ENCODE data around the gene BRICD5. TPM values are rescaled to one million over a fixed set of nuclear protein-coding genes. Genes with fewer than 3 reads are reported as not detected.

Gene BRICD5
- total RNA-seq, 1 donor from 2014 or later, result 14.4 TPM

GRCh38 chr16:2226918-2227317 is 16.3 kb upstream of the BRICD5 start:
- H3K27me3 Mint-ChIP-seq (ENCODE audit: low read depth), result no peaks in the 10 kb centered on the region
- no peak overlapping the region for H3K27ac Mint-ChIP-seq
- H3K4me3 Mint-ChIP-seq, result no peak overlapping the region

DNA sequence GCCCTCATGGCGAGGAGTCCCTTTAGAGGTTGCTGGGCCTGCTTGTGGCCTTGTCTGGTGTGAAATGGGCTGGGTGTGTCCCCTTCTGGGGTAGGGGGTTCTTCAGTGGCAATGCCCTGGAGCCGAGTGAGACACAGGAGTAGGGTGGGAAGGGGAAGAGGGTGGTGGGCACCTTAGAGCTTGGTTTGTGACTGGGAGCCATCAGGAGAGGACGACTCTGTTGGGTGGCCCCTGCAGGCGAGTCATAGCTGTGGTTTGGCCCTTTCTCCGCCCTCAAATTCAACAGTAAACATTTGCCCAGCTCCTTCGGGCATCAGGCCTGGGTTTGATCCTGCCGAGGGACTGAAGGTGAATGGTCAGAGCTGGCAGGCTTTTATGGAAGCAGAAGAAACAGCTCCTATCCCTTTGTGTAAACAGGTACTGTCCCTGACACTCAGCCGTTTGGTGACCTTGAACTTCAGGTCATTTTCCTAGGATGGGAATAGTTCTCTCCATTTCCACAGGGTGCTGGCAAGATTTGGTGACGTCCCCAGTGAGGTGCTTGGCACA is 15.7 kb upstream of the BRICD5 start:
- Mint-ChIP-seq H3K27me3 (ENCODE audit: low read depth) (no peaks in the 10 kb centered on the region), H3K36me3 (no peaks in the 10 kb centered on the region), H3K27ac (no peak overlapping the region), H3K4me1 (peaks cover 11% of the 10 kb centered on the region), H3K9me3 (no peaks in the 10 kb centered on the region), H3K4me3 (peak overlapping the region; percentile 34)
- TF ChIP-seq, protein P1, sequence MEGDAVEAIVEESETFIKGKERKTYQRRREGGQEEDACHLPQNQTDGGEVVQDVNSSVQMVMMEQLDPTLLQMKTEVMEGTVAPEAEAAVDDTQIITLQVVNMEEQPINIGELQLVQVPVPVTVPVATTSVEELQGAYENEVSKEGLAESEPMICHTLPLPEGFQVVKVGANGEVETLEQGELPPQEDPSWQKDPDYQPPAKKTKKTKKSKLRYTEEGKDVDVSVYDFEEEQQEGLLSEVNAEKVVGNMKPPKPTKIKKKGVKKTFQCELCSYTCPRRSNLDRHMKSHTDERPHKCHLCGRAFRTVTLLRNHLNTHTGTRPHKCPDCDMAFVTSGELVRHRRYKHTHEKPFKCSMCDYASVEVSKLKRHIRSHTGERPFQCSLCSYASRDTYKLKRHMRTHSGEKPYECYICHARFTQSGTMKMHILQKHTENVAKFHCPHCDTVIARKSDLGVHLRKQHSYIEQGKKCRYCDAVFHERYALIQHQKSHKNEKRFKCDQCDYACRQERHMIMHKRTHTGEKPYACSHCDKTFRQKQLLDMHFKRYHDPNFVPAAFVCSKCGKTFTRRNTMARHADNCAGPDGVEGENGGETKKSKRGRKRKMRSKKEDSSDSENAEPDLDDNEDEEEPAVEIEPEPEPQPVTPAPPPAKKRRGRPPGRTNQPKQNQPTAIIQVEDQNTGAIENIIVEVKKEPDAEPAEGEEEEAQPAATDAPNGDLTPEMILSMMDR (IDR thresholded peaks at IDR 0.05; ENCODE audit: unreplicated experiment), result no peak
- DNase-seq (ENCODE audit: low spot score in 2 of 2, unreplicated experiment in 2 of 2), result no peak

More at GRCh38 chr16:2226918-2227317, 16.3 kb upstream of the BRICD5 start:
- no peaks in the 10 kb centered on the region for H3K9me3 Mint-ChIP-seq
- no peak for DNase-seq (ENCODE audit: low spot score in 2 of 2, unreplicated experiment in 2 of 2)
- no peaks in the 10 kb centered on the region for H3K36me3 Mint-ChIP-seq
- H3K4me1 Mint-ChIP-seq, result peaks cover 11% of the 10 kb centered on the region
- TF ChIP-seq, protein P1 (IDR thresholded peaks at IDR 0.05; ENCODE audit: unreplicated experiment), result no peak

DNA sequence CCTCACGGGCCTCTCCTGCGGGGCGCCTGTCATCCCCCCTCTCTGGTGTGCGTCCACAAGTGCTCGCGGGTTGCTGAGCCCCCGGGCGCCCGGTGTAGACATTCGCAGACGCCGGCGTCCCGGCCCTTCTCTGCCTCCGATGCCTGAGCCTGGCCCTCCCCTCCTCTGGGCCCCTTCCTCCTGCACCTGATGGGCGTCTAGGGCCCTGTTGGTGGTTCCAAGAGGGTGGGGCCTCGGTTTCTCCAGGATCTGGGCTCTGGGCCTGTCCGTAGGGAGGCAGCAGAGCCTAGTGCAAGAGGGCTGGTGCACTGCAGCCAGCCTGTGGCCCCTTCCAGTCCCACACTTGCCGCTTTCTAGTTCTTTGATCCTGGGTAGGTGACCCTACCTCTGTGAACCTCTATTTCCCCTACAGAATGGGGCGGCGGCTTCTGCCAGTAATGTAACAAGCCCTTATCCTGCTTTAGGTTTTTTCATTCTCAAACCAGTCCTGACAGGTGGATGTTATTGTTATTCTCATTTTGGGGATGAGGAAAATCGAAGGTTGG is 13.4 kb upstream of the BRICD5 start:
- DNase-seq (ENCODE audit: low spot score in 2 of 2, unreplicated experiment in 2 of 2), result peak in 1 of 2 experiments; percentile 68
- H3K27me3 Mint-ChIP-seq (ENCODE audit: low read depth), result no peaks in the 10 kb centered on the region
- TF ChIP-seq, protein P1 (IDR thresholded peaks at IDR 0.05; ENCODE audit: unreplicated experiment), result no peak
- H3K9me3 Mint-ChIP-seq, result no peaks in the 10 kb centered on the region
- peak overlapping the region; percentile 75 for H3K27ac Mint-ChIP-seq
- peaks cover 11% of the 10 kb centered on the region for H3K4me1 Mint-ChIP-seq
- H3K4me3 Mint-ChIP-seq, result peak overlapping the region; percentile 78
- H3K36me3 Mint-ChIP-seq, result no peaks in the 10 kb centered on the region

GRCh38 chr16:2223221-2223941 is 12.7 kb upstream of the BRICD5 start, which contains the start of gene E4F1:
TSS of gene E4F1 (plus strand) at chr16:2223591. CDS start at chr16:2223614, 23 bp downstream.
- TF ChIP-seq, protein P1 (IDR thresholded peaks at IDR 0.05; ENCODE audit: unreplicated experiment), result no peak
- Mint-ChIP-seq H3K36me3 (no peaks in the 10 kb centered on the region), H3K27ac (peak within 1 kb of the TSS; percentile 75), H3K4me1 (peaks cover 11% of the 10 kb centered on the region), H3K4me3 (peak within 1 kb of the TSS; percentile 78), H3K27me3 (ENCODE audit: low read depth) (no peaks in the 10 kb centered on the region), H3K9me3 (no peaks in the 10 kb centered on the region)
- DNase-seq (ENCODE audit: low spot score in 2 of 2, unreplicated experiment in 2 of 2), result peak; percentile 97 to 98

DNA sequence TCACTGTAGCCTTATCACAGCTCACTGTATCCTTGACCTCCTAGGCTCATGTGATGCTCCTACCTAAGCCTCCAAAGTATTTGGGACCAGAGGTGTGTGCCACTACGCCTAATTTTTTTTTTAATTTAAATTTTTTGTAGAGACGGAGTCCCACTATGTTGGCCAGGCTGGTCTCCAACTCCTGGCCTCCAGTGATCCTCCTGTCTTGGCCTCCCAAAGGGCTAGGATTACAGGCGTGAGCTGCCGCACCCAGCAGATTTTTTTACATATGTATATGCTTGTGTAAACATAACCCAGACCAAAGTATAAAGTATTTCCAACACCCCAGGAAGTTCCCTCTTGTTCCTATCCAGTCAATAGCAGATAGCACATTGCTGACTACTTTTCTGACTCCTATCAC is 5.7 kb upstream of the BRICD5 start:
- no peak for DNase-seq (ENCODE audit: low spot score in 2 of 2, unreplicated experiment in 2 of 2)
- TF ChIP-seq, protein P1 (IDR thresholded peaks at IDR 0.05; ENCODE audit: unreplicated experiment), result no peak
- H3K27ac Mint-ChIP-seq, result peak overlapping the region; percentile 53
- H3K4me1 Mint-ChIP-seq, result peaks cover 16% of the 10 kb centered on the region
- peak overlapping the region; percentile 73 for H3K4me3 Mint-ChIP-seq
- H3K9me3 Mint-ChIP-seq, result no peaks in the 10 kb centered on the region
- no peaks in the 10 kb centered on the region for H3K36me3 Mint-ChIP-seq
- no peaks in the 10 kb centered on the region for H3K27me3 Mint-ChIP-seq (ENCODE audit: low read depth)
